ENCODE data around the gene PLCZ1.
"Not testable (repeated sequence)": the region's sequence is repeated elsewhere in the genome, so short reads cannot be mapped to it uniquely, and the experiment has no call there.

PLCZ1 gene

GRCh38 chr12:18696971-18697602 lies 40.7 kb downstream of the PLCZ1 start:
- no peak overlapping the region for H2AFZ ChIP-seq (ENCODE audit: low read depth, low read length)
- H3K79me2 ChIP-seq (ENCODE audit: insufficient read depth, low read length), result no peaks in the 10 kb centered on the region
- no peaks in the 10 kb centered on the region for H3K36me3 ChIP-seq (ENCODE audit: insufficient read depth, low read length)
- no peak for DNase-seq
- no peaks in the 10 kb centered on the region for H3K4me1 ChIP-seq (ENCODE audit: insufficient read depth, low read length)
- no peaks in the 10 kb centered on the region for H3K27me3 ChIP-seq (ENCODE audit: insufficient read depth, low read length, poor library complexity)
- TF ChIP-seq EZH2 (IDR thresholded peaks at IDR 0.05; ENCODE audit: borderline replicate concordance, low read depth, low read length, severe bottlenecking), result no peak
- no peak for TF ChIP-seq CTCF (IDR thresholded peaks at IDR 0.05; ENCODE audit: borderline replicate concordance, extremely low read depth, low read length, poor library complexity, severe bottlenecking)
- H3K27ac ChIP-seq (ENCODE audit: low read length), result no peak overlapping the region
- ATAC-seq (ENCODE audit: insufficient read depth, low read depth), result no peak
- H3K9ac ChIP-seq (ENCODE audit: low read depth, low read length), result no peak overlapping the region
- no peak overlapping the region for H3K4me2 ChIP-seq (ENCODE audit: insufficient read depth, low read length)
- no peaks in the 10 kb centered on the region for H3K9me3 ChIP-seq (ENCODE audit: insufficient read depth, low read length, severe bottlenecking)
- no peaks in the 10 kb centered on the region; the same call in 1 of the 2 replicates for H4K20me1 ChIP-seq (ENCODE audit: insufficient read depth, low read length)
- H3K4me3 ChIP-seq (ENCODE audit: low read depth in 1 of 2, low read length in 2 of 2), result no peak overlapping the region

- not testable (repeated sequence) for H3K27me3 ChIP-seq (ENCODE audit: insufficient read depth, low read length, poor library complexity); H2AFZ ChIP-seq (ENCODE audit: low read depth, low read length); H3K4me3 ChIP-seq (ENCODE audit: low read depth in 1 of 2, low read length in 2 of 2); H3K9ac ChIP-seq (ENCODE audit: low read depth, low read length); H3K36me3 ChIP-seq (ENCODE audit: insufficient read depth, low read length); H3K79me2 ChIP-seq (ENCODE audit: insufficient read depth, low read length); H4K20me1 ChIP-seq (ENCODE audit: insufficient read depth, low read length); H3K4me1 ChIP-seq (ENCODE audit: insufficient read depth, low read length); H3K4me2 ChIP-seq (ENCODE audit: insufficient read depth, low read length); DNase-seq; ATAC-seq (ENCODE audit: insufficient read depth, low read depth); H3K9me3 ChIP-seq (ENCODE audit: insufficient read depth, low read length, severe bottlenecking); H3K27ac ChIP-seq (ENCODE audit: low read length)
These were observed 43.8 kb downstream of the PLCZ1 start for GRCh38 chr12:18693986-18694385.

GRCh38 chr12:18690653-18691052 lies 47.2 kb downstream of the PLCZ1 start:
- Histone ChIP-seq H2AFZ (ENCODE audit: low read depth, low read length) (no peak overlapping the region), H3K4me1 (ENCODE audit: insufficient read depth, low read length) (no peaks in the 10 kb centered on the region), H3K27ac (ENCODE audit: low read length) (no peak overlapping the region), H3K9me3 (ENCODE audit: insufficient read depth, low read length, severe bottlenecking) (no peaks in the 10 kb centered on the region), H3K4me3 (ENCODE audit: low read depth in 1 of 2, low read length in 2 of 2) (no peak overlapping the region), H4K20me1 (ENCODE audit: insufficient read depth, low read length) (no peaks in the 10 kb centered on the region; the same call in 1 of the 2 replicates), H3K36me3 (ENCODE audit: insufficient read depth, low read length) (no peaks in the 10 kb centered on the region), H3K4me2 (ENCODE audit: insufficient read depth, low read length) (no peak overlapping the region), H3K79me2 (ENCODE audit: insufficient read depth, low read length) (no peaks in the 10 kb centered on the region), H3K27me3 (ENCODE audit: insufficient read depth, low read length, poor library complexity) (no peaks in the 10 kb centered on the region), H3K9ac (ENCODE audit: low read depth, low read length) (no peak overlapping the region)
- DNase-seq (no peak), ATAC-seq (ENCODE audit: insufficient read depth, low read depth) (no peak)
- TF ChIP-seq CTCF (IDR thresholded peaks at IDR 0.05; ENCODE audit: borderline replicate concordance, extremely low read depth, low read length, poor library complexity, severe bottlenecking), result no peak
- no peak for TF ChIP-seq EZH2 (IDR thresholded peaks at IDR 0.05; ENCODE audit: borderline replicate concordance, low read depth, low read length, severe bottlenecking)

- no peak overlapping the region for H3K27ac ChIP-seq (ENCODE audit: low read length)
- no peaks in the 10 kb centered on the region for H3K4me1 ChIP-seq (ENCODE audit: insufficient read depth, low read length)
- no peaks in the 10 kb centered on the region for H3K36me3 ChIP-seq (ENCODE audit: insufficient read depth, low read length)
- no peak for ATAC-seq (ENCODE audit: insufficient read depth, low read depth)
- H3K9ac ChIP-seq (ENCODE audit: low read depth, low read length), result no peak overlapping the region
- no peak overlapping the region for H2AFZ ChIP-seq (ENCODE audit: low read depth, low read length)
- H3K4me2 ChIP-seq (ENCODE audit: insufficient read depth, low read length), result no peak overlapping the region
- no peaks in the 10 kb centered on the region; the same call in 1 of the 2 replicates for H4K20me1 ChIP-seq (ENCODE audit: insufficient read depth, low read length)
- no peak overlapping the region for H3K4me3 ChIP-seq (ENCODE audit: low read depth in 1 of 2, low read length in 2 of 2)
- H3K9me3 ChIP-seq (ENCODE audit: insufficient read depth, low read length, severe bottlenecking), result no peaks in the 10 kb centered on the region
- H3K79me2 ChIP-seq (ENCODE audit: insufficient read depth, low read length), result no peaks in the 10 kb centered on the region
- H3K27me3 ChIP-seq (ENCODE audit: insufficient read depth, low read length, poor library complexity), result no peaks in the 10 kb centered on the region
- DNase-seq, result no peak
- TF ChIP-seq CTCF (IDR thresholded peaks at IDR 0.05; ENCODE audit: borderline replicate concordance, extremely low read depth, low read length, poor library complexity, severe bottlenecking) (no peak), EZH2 (IDR thresholded peaks at IDR 0.05; ENCODE audit: borderline replicate concordance, low read depth, low read length, severe bottlenecking) (no peak)
These were observed 48.0 kb downstream of the PLCZ1 start for GRCh38 chr12:18689771-18690170.

All from DND-41 (cell line).